Measurements from ENCODE around the gene MSH3.

Gene MSH3

DNA sequence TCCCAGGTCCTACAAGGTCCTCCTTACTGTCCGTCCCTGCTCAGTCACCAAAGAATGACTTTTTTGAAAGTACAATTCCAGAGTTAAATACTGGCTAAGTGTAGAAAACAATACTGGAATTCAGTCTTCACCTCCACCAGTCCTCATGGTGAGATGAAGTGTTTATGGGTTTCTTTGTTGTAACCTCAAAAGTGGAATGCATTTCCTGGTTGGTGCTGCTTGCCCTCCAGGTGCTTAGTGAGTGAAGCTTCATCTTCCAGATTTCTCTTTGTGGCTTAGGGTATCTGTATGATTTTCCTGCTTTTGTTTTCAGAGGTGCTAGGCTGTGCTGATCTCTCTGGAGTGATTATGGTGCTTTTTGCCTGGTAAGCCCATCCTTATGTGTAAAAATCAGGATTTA lies 49.8 kb downstream of the MSH3 start:
- TF ChIP-seq CTCF (IDR thresholded peaks at IDR 0.05; ENCODE audit: low read depth, low read length): no peak
- no peak for DNase-seq (ENCODE audit: extremely low read depth, low read depth)

DNA sequence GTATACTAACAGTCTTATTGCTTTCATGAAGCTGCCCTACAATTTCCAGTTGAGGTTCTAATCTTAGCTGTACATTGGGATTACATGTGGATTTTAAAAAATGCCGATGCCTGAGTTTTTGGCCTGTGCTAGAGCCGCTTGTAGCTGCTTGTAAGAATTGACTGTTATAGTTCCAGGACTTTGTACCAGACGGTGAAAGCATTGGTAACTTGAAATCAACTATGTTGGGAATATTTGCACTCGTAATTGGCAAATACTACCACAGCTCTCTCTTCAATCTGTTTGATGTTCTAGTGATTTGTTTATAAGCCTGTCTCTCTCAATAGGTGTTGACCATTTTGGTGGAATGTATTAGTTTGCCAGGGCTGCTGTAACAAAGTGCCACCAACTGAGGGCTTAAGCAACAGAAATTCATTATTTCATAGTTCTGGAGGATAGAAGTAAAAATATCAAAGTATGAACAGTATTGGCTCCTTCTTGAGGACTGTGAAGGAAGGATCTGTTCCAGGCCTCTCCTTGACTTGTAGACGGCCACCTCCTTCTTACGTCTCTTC lies 50.8 kb downstream of the MSH3 start:
- DNase-seq (ENCODE audit: extremely low read depth, low read depth): no peak
- TF ChIP-seq CTCF (IDR thresholded peaks at IDR 0.05; ENCODE audit: low read depth, low read length): no peak

GRCh38 chr5:80705801-80706200 lies 51.3 kb downstream of the MSH3 start:
- TF ChIP-seq CTCF (IDR thresholded peaks at IDR 0.05; ENCODE audit: low read depth, low read length): no peak
- DNase-seq (ENCODE audit: extremely low read depth, low read depth): no peak

GRCh38 chr5:80706835-80707447 lies 52.5 kb downstream of the MSH3 start:
- no peak for TF ChIP-seq CTCF (IDR thresholded peaks at IDR 0.05; ENCODE audit: low read depth, low read length)
- DNase-seq (ENCODE audit: extremely low read depth, low read depth): no peak

- TF ChIP-seq CTCF (IDR thresholded peaks at IDR 0.05; ENCODE audit: low read depth, low read length): no peak
Measured at GRCh38 chr5:80707645-80708044, 53.2 kb downstream of the MSH3 start.

DNA sequence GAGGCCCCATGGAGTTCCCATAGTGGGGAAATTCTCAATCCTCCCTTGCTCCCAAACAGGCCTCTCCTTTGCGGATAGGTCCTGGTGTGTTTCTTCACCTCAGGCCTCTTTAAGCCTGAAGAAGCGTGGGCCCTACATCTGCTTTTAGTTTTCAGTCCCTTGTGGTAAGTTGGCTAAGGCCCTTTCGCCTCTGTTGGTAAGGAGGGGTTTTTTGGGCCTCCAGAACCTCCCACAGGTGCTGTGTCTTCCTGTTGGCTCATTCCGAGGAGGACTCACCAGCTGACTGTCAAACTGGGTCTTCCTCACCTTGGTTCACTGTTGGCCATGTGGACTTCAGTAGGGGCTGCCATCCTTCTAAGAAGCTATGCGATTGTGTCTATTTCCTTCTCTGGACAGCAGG lies 56.8 kb downstream of the MSH3 start:
- TF ChIP-seq CTCF (IDR thresholded peaks at IDR 0.05; ENCODE audit: low read depth, low read length): no peak
- DNase-seq (ENCODE audit: extremely low read depth, low read depth): no peak

More at GRCh38 chr5:80707645-80708044, 53.2 kb downstream of the MSH3 start:
- no peak for DNase-seq (ENCODE audit: extremely low read depth, low read depth)

DNA sequence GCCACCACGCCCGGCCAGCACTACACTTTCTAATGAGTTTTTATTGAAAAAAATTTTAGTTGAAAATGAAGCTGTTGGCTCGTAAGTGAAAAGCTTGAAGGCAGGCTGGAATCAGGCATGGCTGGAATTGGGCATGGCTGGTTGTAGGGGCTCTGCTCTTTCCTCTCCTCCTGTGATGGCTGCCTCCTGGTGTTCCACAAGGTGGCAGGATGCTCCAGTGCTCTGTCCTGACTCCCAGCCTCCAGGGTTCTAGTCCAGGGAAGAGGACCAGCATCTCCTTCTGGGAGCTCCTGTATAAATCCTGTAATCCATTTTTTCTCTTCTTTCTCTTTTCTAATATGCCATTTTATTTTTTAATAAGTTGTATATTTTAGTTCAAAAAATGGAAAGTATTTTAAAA lies 57.5 kb downstream of the MSH3 start:
- TF ChIP-seq CTCF (IDR thresholded peaks at IDR 0.05; ENCODE audit: low read depth, low read length): peak; percentile 41
- no peak for DNase-seq (ENCODE audit: extremely low read depth, low read depth)

Data from AG09319 (cell line).